Ovary (tissue), 9 donors: ENCODE data around the gene COL23A1. TPM values are rescaled to one million over a fixed set of nuclear protein-coding genes. Genes with fewer than 3 reads are reported as not detected.

Experiments used
- DNase-seq, 5 donors: peaks; one replicate each; pipeline ENCODE4 v3.0.0-alpha.2; 2019 to 2020
- H3K27ac ChIP-seq, 2 donors: fragments of 200-600 bp; one replicate each; pipeline versions ENCODE4 v1.5.1 to v1.8.0; 2019 to 2022
- H3K27me3 ChIP-seq: fragments of 200-600 bp; one replicate; pipeline ENCODE4 v1.8.0; 2022
- H3K36me3 ChIP-seq: fragments of 200-600 bp; sonication (generic); one replicate; pipeline ENCODE4 v1.5.1; 2019
- H3K4me1 ChIP-seq: one replicate; pipeline ENCODE4 v1.8.1; 2013; ENCODE audit warnings: mild to moderate bottlenecking, moderate library complexity; ENCODE audit not compliant: insufficient read depth
- H3K4me3 ChIP-seq: fragments of 200-600 bp; sonication (generic); one replicate; pipeline ENCODE4 v1.5.1; 2017
- H3K9me3 ChIP-seq, 2 donors: fragments of 200-600 bp in 1 of 2; sonication (generic) in 1 of 2; one replicate each; pipeline versions ENCODE4 v1.5.1 to v1.8.1; 2013 to 2019; ENCODE audit warnings: mild to moderate bottlenecking in 1 of 2, moderate library complexity in 1 of 2
- CTCF ChIP-seq, 3 donors: fragments of 450-650 bp in 2 of 3; fragments of 200-600 bp in 1 of 3; IDR thresholded peaks; one replicate each; pipeline versions ENCODE4 v1.5.1 to v1.8.0; 2016 to 2022; ENCODE audit warnings: antibody characterized with exemption in 3 of 3, mild to moderate bottlenecking in 1 of 3
- EP300 ChIP-seq: sonication (generic); formaldehyde crosslinking; IDR thresholded peaks from one replicate; pipeline ENCODE4 v1.6.1; 2017; ENCODE audit warnings: antibody characterized with exemption
- POLR2A ChIP-seq: fragments of 450-650 bp; IDR thresholded peaks from one replicate; pipeline ENCODE4 v1.6.1; 2017; ENCODE audit warnings: antibody characterized with exemption, mild to moderate bottlenecking, moderate library complexity
- WGBS, 3 donors: extraction: QIAGEN DNeasy Blood & Tissue Kit in 1 of 3; methylation state at CpG; one replicate each; pipeline versions ENCODE4 v1.1.5 to v1.1.7; 2013 to 2017; 5-methylcytosine and 5-hydroxymethylcytosine counted together
- intact Hi-C, 4 donors: fragments of 100-400 bp; cut with DNase I; formaldehyde crosslinking; loops; one replicate each; pipeline versions ENCODE4 v1.11.0 to v1.15.1; 2022 to 2023
- polyA plus RNA-seq, 2 donors: library from polyadenylated mRNA; stranded (reverse); fragments of 200-250 nt in 1 of 2; fragments of 350-450 nt in 1 of 2; fragmentation: Illumina TruSeq in 1 of 2; extraction: RNeasy Lipid Tissue Mini Kit (QIAGEN cat#74804) in 1 of 2; gene quantifications; one replicate each; pipeline ENCODE4 v1.2.3, GENCODE V29; 2013 to 2014
- total RNA-seq, 7 donors: library from RNA; depleted of rRNA in 2 of 7; stranded (reverse); fragments of >200 nt in 2 of 7; fragmentation: NEBNext Ultra II Directional in 3 of 7; extraction: Animal tissue kit (Norgen Biotek cat#: 25700) in 3 of 7; gene quantifications; one replicate each; pipeline versions ENCODE4 v1.1.0 to v1.2.4, GENCODE V29; 2016 to 2023
- donor health status: DM: no; HTN: no; CAD: no; lungs with moderate emphysema.
- donor health status: DM: no; HTN: no; CAD: no.
- donor health status: Bipolar disorder and iron deficiency.
- donor health status: DM: yes; HTN: yes; CAD: no.
- donor health status: DM: no; HTN: no; CAD: no.
- donor health status: DM: yes; HTN: yes; CAD: no.

The COL23A1 gene
- total and polyA plus RNA-seq, 9 donors = 0.13 to 0.92 (median 0.39) TPM; not detected in 1

DNA sequence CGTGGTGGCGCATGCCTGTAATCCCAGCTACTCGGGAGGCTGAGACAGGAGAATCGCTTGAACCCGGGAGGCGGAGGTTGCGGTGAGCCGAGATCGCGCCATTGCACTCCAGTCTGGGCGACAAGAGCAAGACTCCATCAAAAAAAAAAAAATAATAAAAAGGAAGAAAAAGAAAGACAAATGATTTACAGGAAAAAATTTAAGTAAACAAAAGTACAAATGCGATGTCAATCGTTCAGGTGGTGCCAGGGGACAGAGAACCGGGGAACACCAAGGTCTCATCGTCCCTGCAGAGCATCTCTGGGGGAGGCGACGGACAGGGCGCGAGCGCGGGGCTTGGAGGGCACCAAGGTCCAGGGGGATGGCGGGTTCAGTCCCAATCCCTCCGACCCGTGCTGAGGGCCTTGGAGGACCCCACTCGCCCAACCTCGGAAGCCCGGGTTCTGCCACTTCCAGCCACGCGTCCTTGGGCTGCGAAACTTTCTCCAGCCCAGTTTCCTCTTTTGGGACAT, 386.5 kb downstream of the COL23A1 start:
- Histone ChIP-seq H3K27me3 (no peaks in the 10 kb centered on the region), H3K4me3 (peak overlapping the region; percentile 61), H3K27ac (no peak overlapping the region), H3K9me3 (no peaks in the 10 kb centered on the region), H3K36me3 (no peaks in the 10 kb centered on the region), H3K4me1 (peaks cover 10% of the 10 kb centered on the region)
- TF ChIP-seq POLR2A = no peak
- no peak for TF ChIP-seq EP300
- no peak for TF ChIP-seq CTCF (IDR thresholded peaks at IDR 0.05)
- DNase-seq = no peak
- WGBS, 3 donors = 16 to 32% (median 23%) methylated on average over 30 of the region's 30 CpGs
- intact Hi-C loops = no loop called here

GRCh38 chr5:178202541-178202940, 387.7 kb downstream of the COL23A1 start:
- WGBS, 3 donors = 92 to 95% (median 94%) methylated on average over 10 of the region's 10 CpGs
- no peak overlapping the region for H3K27ac ChIP-seq
- TF ChIP-seq EP300 (no peak), CTCF (IDR thresholded peaks at IDR 0.05) (no peak), POLR2A (no peak)

DNA sequence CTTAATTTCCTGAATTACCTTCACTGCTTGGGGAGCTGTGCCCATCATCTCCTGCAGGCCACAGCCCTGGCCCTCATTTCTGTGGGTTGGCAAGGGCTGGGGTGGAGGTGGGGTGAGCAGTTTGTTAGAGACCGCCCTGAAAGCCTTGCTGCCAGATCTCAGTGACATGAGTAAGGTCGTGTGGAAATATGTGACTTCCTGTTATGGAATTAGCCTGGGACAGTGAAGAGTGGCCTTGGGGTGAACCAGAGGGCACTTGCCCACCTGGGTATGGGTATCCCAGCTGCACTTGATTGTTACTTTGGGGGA, 388.3 kb downstream of the COL23A1 start:
- H3K27ac ChIP-seq = no peak overlapping the region
- no peak for DNase-seq
- no peaks in the 10 kb centered on the region for H3K36me3 ChIP-seq
- H3K9me3 ChIP-seq = no peaks in the 10 kb centered on the region
- 48 to 58% (median 48%) methylated on average over 2 of the region's 2 CpGs for WGBS, 3 donors
- no peaks in the 10 kb centered on the region for H3K27me3 ChIP-seq
- no peak overlapping the region for H3K4me3 ChIP-seq
- intact Hi-C loops = no loop called here
- no peak for TF ChIP-seq EP300
- no peak for TF ChIP-seq POLR2A
- TF ChIP-seq CTCF (IDR thresholded peaks at IDR 0.05) = no peak
- H3K4me1 ChIP-seq = peaks cover 8% of the 10 kb centered on the region

More at GRCh38 chr5:178202541-178202940, 387.7 kb downstream of the COL23A1 start:
- intact Hi-C loops = no loop called here
- DNase-seq = no peak
- Histone ChIP-seq H3K4me1 (peaks cover 8% of the 10 kb centered on the region), H3K36me3 (no peaks in the 10 kb centered on the region), H3K27me3 (no peaks in the 10 kb centered on the region), H3K9me3 (no peaks in the 10 kb centered on the region), H3K4me3 (no peak overlapping the region)

DNA sequence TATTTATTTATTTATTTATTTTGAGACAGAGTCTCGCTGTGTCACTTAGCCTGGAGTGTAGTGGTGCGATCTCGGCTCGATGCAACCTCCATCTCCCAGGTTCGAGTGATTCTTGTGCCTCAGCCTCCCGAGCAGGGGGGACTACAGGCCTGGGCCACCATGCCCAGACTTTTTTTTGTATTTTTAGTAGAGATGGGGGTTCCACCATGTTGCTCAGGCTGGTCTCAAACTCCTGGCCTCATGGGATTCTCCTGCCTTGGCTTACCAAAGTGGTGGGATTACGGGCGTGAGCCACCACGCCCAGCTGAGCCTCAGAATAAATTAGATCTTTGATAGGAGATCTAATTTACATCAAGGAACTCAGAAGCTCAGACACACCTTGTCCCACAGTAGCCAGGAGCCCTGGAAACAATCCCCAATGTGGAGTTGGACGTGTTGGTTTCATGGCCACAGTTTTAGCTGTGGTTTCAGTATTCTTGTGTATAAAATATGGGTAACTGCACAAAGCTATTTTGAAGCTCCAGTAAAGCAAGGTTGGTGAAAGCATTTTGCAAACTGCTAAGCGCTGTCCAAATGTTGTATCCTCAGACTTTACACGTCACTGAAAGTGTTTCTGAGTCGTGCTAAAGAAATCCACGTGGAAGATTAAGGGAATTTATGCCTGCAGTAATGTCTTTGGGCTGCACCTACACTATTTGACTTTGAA, 388.8 kb downstream of the COL23A1 start:
- intact Hi-C loops = no loop called here
- 83 to 87% (median 84%) methylated on average over 14 of the region's 14 CpGs for WGBS, 3 donors
- Histone ChIP-seq H3K4me3 (no peak overlapping the region), H3K36me3 (no peaks in the 10 kb centered on the region), H3K4me1 (peaks cover 8% of the 10 kb centered on the region), H3K9me3 (no peaks in the 10 kb centered on the region), H3K27ac (no peak overlapping the region), H3K27me3 (no peaks in the 10 kb centered on the region)
- no peak for DNase-seq
- TF ChIP-seq CTCF (IDR thresholded peaks at IDR 0.05) (no peak), EP300 (no peak), POLR2A (no peak)
